Measurements from ENCODE around the gene CPPED1.

DNA sequence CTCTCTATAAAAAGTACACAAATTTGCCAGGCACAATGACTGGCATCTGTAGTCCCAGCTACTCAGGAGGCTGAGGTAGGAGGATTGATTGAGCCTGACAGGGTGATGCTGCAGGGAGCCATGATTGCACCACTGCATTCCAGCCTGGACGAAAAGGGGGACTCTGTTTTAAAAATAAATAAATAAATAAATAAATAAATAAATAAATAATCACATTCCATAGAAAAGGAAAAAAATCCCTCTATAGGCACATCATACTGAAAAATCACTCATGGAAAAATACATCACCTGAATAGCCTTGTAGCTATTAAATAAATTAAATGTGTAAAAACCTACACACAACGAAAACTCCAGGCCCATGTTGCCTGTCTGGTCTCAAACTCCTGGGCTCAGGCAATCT, 56.4 kb downstream of the CPPED1 start:
- TF ChIP-seq, protein P1, sequence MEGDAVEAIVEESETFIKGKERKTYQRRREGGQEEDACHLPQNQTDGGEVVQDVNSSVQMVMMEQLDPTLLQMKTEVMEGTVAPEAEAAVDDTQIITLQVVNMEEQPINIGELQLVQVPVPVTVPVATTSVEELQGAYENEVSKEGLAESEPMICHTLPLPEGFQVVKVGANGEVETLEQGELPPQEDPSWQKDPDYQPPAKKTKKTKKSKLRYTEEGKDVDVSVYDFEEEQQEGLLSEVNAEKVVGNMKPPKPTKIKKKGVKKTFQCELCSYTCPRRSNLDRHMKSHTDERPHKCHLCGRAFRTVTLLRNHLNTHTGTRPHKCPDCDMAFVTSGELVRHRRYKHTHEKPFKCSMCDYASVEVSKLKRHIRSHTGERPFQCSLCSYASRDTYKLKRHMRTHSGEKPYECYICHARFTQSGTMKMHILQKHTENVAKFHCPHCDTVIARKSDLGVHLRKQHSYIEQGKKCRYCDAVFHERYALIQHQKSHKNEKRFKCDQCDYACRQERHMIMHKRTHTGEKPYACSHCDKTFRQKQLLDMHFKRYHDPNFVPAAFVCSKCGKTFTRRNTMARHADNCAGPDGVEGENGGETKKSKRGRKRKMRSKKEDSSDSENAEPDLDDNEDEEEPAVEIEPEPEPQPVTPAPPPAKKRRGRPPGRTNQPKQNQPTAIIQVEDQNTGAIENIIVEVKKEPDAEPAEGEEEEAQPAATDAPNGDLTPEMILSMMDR (conservative IDR thresholded peaks at IDR 0.05): no peak
- TF ChIP-seq ZFX (IDR thresholded peaks at IDR 0.05): no peak
